OCI-LY1 (cell line): ENCODE results near the gene SERPINA9.
"Not testable (repeated sequence)": the region's sequence is repeated elsewhere in the genome, so short reads cannot be mapped to it uniquely, and the experiment has no call there.

ENCODE experiments used
- CTCF ChIP-seq: fragments of 200-600 bp; sonication (generic), shearing (Covaris generic); IDR thresholded peaks from 2 replicates; pipeline ENCODE4 v1.5.1; 2017; ENCODE audit warnings: mild to moderate bottlenecking, antibody characterized with exemption, low read length, moderate library complexity, mixed read lengths
- EZH2 ChIP-seq: fragments of 200-600 bp; sonication (generic), shearing (Covaris generic); IDR thresholded peaks from 2 replicates; pipeline ENCODE4 v1.8.0; 2017; ENCODE audit warnings: borderline replicate concordance, mixed run types, mild to moderate bottlenecking, antibody characterized with exemption, low read length, moderate library complexity, mixed read lengths

- not testable (repeated sequence) for TF ChIP-seq CTCF, EZH2
Measured at GRCh38 chr14:94417497-94418205, 58.3 kb downstream of the SERPINA9 start.
